ENCODE data around the gene ZNF592.

- TF ChIP-seq ZNF598 (CRISPR knock-in tag; IDR thresholded peaks at IDR 0.05; ENCODE audit: borderline replicate concordance): no peak
- TF ChIP-seq RORA (CRISPR knock-in tag; IDR thresholded peaks at IDR 0.05): no peak
- TF ChIP-seq RAD51 (IDR thresholded peaks at IDR 0.05; ENCODE audit: borderline replicate concordance): no peak
- TF ChIP-seq POLR2AphosphoS5 (IDR thresholded peaks at IDR 0.05; ENCODE audit: low read depth, low read length): no peak
- no peak for TF ChIP-seq SMARCC2 (IDR thresholded peaks at IDR 0.05)
- no peak for TF ChIP-seq RBM22 (optimal IDR thresholded peaks at IDR 0.05; ENCODE audit: low read length)
- no peak for TF ChIP-seq CTCF (CRISPR knock-in tag; IDR thresholded peaks at IDR 0.05)
These were observed 86.0 kb downstream of the ZNF592 start for GRCh38 chr15:84834229-84834955.
